Prostate gland (tissue), 2 donors: ENCODE measurements around the gene ST7.

Experiments
- POLR2A ChIP-seq: fragments of 450-650 bp; IDR thresholded peaks from one replicate; pipeline ENCODE4 v1.6.1; 2016; ENCODE audit warnings: antibody characterized with exemption, mild to moderate bottlenecking
- POLR2AphosphoS5 ChIP-seq: sonication (generic); formaldehyde crosslinking; IDR thresholded peaks from one replicate; pipeline ENCODE4 v1.6.1; 2017; ENCODE audit warnings: antibody characterized with exemption
- TF ChIP-seq, protein P1 (sequence below), 4 experiments: fragments of 200-600 bp in 2 of 4; fragments of 450-650 bp in 2 of 4; sonication (generic) in 2 of 4; IDR thresholded peaks; 1 replicate in 3 of 4; 2 replicates in 1 of 4; pipeline ENCODE4 v1.5.1; 2016 to 2019; ENCODE audit warnings: antibody characterized with exemption in 4 of 4, mild to moderate bottlenecking in 2 of 4, moderate library complexity in 2 of 4

DNA sequence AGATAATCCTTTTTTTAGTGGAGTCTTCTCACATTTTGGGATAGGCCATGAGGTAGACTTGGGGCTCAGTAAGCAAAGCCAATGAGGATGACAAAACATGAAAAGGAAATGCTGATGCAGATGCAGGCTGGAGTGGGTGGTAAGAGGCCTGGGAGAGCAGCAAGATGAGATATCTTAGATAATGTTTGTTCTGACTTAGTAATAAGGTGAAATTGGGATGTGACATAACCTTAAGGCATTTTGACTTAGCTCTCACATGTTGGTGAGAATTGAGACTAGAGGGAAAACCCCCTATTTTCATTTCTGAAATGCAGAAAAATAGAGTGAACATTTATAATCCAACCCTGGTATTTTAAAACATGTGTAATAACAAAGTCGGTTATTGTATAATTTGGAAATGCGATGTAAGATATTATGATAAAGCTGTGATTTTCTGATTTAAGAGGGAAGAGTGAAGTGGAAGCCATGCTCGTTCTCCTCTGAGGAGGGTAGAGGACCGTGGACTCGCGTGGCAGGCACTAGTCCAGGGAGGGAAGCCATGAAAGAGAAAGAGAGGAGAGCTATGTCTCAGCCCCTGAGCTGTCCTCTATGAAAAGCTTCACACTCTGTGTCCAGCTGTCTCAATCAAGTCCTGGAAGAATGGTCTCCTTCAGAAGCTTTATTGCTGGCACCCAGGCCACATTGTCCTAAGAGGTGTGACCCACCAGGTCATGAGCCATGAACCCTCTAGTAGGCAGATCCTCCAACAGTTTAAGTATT, 57.3 kb downstream of the ST7 start:
- TF ChIP-seq POLR2AphosphoS5 (no peak), POLR2A (no peak)
- TF ChIP-seq, protein P1, sequence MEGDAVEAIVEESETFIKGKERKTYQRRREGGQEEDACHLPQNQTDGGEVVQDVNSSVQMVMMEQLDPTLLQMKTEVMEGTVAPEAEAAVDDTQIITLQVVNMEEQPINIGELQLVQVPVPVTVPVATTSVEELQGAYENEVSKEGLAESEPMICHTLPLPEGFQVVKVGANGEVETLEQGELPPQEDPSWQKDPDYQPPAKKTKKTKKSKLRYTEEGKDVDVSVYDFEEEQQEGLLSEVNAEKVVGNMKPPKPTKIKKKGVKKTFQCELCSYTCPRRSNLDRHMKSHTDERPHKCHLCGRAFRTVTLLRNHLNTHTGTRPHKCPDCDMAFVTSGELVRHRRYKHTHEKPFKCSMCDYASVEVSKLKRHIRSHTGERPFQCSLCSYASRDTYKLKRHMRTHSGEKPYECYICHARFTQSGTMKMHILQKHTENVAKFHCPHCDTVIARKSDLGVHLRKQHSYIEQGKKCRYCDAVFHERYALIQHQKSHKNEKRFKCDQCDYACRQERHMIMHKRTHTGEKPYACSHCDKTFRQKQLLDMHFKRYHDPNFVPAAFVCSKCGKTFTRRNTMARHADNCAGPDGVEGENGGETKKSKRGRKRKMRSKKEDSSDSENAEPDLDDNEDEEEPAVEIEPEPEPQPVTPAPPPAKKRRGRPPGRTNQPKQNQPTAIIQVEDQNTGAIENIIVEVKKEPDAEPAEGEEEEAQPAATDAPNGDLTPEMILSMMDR (IDR thresholded peaks at IDR 0.05) = no peak
